NCI-H2107 (cell line): ENCODE results near the gene LRRC55.

Source experiments
- DNase-seq: peaks from one replicate; lab custom pipeline; 2025; lab: John Stamatoyannopoulos, UW

LRRC55 gene

GRCh38 chr11:57181678-57182305, at the start of gene LRRC55:
TSS of gene LRRC55 (plus strand) at chr11:57181953. CDS start at chr11:57182023, 70 bp downstream.
- no peak for DNase-seq

GRCh38 chr11:57133366-57134038, 48.3 kb upstream of the LRRC55 start:
- DNase-seq: no peak

GRCh38 chr11:57134284-57134683, 47.5 kb upstream of the LRRC55 start:
- DNase-seq: no peak

- DNase-seq: no peak
Observed at GRCh38 chr11:57135020-57135751, 46.6 kb upstream of the LRRC55 start.

GRCh38 chr11:57140568-57140967, 41.2 kb upstream of the LRRC55 start:
- DNase-seq: no peak

- no peak for DNase-seq
Observed at GRCh38 chr11:57143459-57143858, 38.3 kb upstream of the LRRC55 start.

- no peak for DNase-seq
Observed at GRCh38 chr11:57144075-57144474, 37.7 kb upstream of the LRRC55 start.

- no peak for DNase-seq
Observed at GRCh38 chr11:57144531-57145320, 37.0 kb upstream of the LRRC55 start.

GRCh38 chr11:57146301-57146700, 35.5 kb upstream of the LRRC55 start:
- DNase-seq: no peak

- DNase-seq: no peak
Observed at GRCh38 chr11:57148621-57149020, 33.1 kb upstream of the LRRC55 start.

GRCh38 chr11:57150454-57150917, 31.3 kb upstream of the LRRC55 start:
- DNase-seq: no peak

- DNase-seq: no peak
Observed at GRCh38 chr11:57152134-57152533, 29.6 kb upstream of the LRRC55 start.

GRCh38 chr11:57153448-57153847, 28.3 kb upstream of the LRRC55 start:
- DNase-seq: no peak

- no peak for DNase-seq
Observed at GRCh38 chr11:57154739-57155138, 27.0 kb upstream of the LRRC55 start.

- DNase-seq: no peak
Observed at GRCh38 chr11:57155400-57155799, 26.4 kb upstream of the LRRC55 start.

GRCh38 chr11:57155838-57156607, 25.7 kb upstream of the LRRC55 start:
- DNase-seq: no peak

- no peak for DNase-seq
Observed at GRCh38 chr11:57156928-57157327, 24.8 kb upstream of the LRRC55 start.

- DNase-seq: no peak
Observed at GRCh38 chr11:57157624-57158023, 24.1 kb upstream of the LRRC55 start.

- no peak for DNase-seq
Observed at GRCh38 chr11:57158180-57158579, 23.6 kb upstream of the LRRC55 start.

- no peak for DNase-seq
Observed at GRCh38 chr11:57158599-57158998, 23.2 kb upstream of the LRRC55 start.

GRCh38 chr11:57160665-57161064, 21.1 kb upstream of the LRRC55 start:
- no peak for DNase-seq
